A673 (cell line): ENCODE measurements around the gene USO1.

ENCODE experiments used
- CTCF ChIP-seq: fragments of 300-800, 200-600 bp; sonication (generic); conservative IDR thresholded peaks from 2 replicates; pipeline ENCODE4 v1.5.1; 2017; ENCODE audit warnings: low read depth, mild to moderate bottlenecking, antibody characterized with exemption, low read length, moderate library complexity, mixed read lengths
- EZH2 ChIP-seq: fragments of 200-600 bp; sonication (generic); IDR thresholded peaks from 2 replicates; pipeline ENCODE4 v1.6.1; 2017; ENCODE audit warnings: borderline replicate concordance, low read depth, mild to moderate bottlenecking, mixed read lengths, antibody characterized with exemption, low read length; ENCODE audit not compliant: poor library complexity, severe bottlenecking

GRCh38 chr4:75714704-75715103 lies 9.7 kb upstream of the USO1 start:
- TF ChIP-seq CTCF = no peak
- TF ChIP-seq EZH2 = no peak
